H7 (cell line): ENCODE measurements around the gene TBC1D19. TPM values are rescaled to one million over a fixed set of nuclear protein-coding genes. Genes with fewer than 3 reads are reported as not detected.
"Not testable (repeated sequence)": the region's sequence is repeated elsewhere in the genome, so short reads cannot be mapped to it uniquely, and the experiment has no call there.

Source experiments
- DNase-seq: peaks from one replicate; pipeline ENCODE4 v3.0.0; 2012
- H3K27me3 ChIP-seq: 2 replicates; pipeline ENCODE4 v1.6.0; 2011; ENCODE audit warnings: mild to moderate bottlenecking, low read length; ENCODE audit not compliant: control insufficient read depth, insufficient read depth
- H3K36me3 ChIP-seq: replicated peaks from 2 replicates; pipeline ENCODE4 v1.5.1; 2011; ENCODE audit warnings: low read length; ENCODE audit not compliant: control insufficient read depth, insufficient read depth
- H3K4me3 ChIP-seq: 2 replicates; pipeline ENCODE4 v1.5.1; 2011; ENCODE audit warnings: low read depth, mild to moderate bottlenecking, control low read depth, low read length, moderate library complexity; ENCODE audit not compliant: insufficient read depth
- total RNA-seq: library from RNA; depleted of rRNA; stranded (reverse); fragments of >200 nt; shearing (Covaris generic); gene quantifications from 2 replicates; pipeline ENCODE4 v1.2.3, GENCODE V29; 2014

Gene TBC1D19
- total RNA-seq, 1 experiment from 2014 or later = 3.7 TPM

DNA sequence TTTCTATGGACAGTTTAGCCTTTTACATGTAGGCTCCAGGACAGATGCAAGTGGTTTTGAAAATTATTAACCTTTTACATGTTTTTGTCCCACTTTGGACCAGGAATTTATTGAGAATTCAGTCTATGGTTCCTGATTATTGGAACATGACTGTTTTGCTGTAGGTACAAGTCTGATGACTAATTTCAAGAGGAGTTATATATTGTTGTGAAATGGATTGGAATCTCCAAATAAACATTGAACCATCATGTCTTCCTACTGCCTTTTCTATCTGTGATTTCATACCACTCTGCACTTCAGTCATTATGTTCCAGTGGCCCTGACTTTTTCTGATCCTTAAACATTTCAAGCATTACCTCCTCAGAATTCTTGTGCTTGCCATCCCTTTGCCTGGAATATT, 35.9 kb downstream of the TBC1D19 start:
- H3K27me3 ChIP-seq = no peaks in the 10 kb centered on the region
- no peak for DNase-seq

GRCh38 chr4:26621366-26621765, 37.5 kb downstream of the TBC1D19 start:
- Histone ChIP-seq H3K27me3 (no peaks in the 10 kb centered on the region), H3K4me3 (no peak overlapping the region), H3K36me3 (no peaks in the 10 kb centered on the region)
- DNase-seq = no peak

More for the DNA sequence above, 35.9 kb downstream of the TBC1D19 start:
- no peak overlapping the region for H3K4me3 ChIP-seq
- no peaks in the 10 kb centered on the region for H3K36me3 ChIP-seq

GRCh38 chr4:26622913-26623312, 39.0 kb downstream of the TBC1D19 start:
- no peak for DNase-seq
- Histone ChIP-seq H3K36me3 (no peaks in the 10 kb centered on the region), H3K4me3 (no peak overlapping the region), H3K27me3 (no peaks in the 10 kb centered on the region)

DNA sequence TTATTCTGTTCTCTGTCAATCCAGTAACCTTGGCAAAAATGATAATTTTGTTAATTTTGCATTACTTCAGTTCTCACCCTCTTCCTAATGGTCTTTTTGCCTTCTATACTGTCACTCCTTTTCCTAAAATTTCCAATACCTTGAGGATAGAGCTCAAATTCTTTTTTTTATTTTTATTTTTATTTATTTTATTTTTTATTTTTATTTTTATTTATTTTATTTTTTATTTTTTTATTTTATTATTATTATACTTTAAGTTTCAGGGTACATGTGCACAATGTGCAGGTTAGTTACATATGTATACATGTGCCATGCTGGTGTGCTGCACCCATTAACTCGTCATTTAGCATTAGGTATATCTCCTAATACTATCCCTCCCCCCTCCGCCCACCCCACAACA, 42.8 kb downstream of the TBC1D19 start:
- H3K27me3 ChIP-seq, H3K4me3 ChIP-seq, H3K36me3 ChIP-seq, DNase-seq: not testable (repeated sequence)

- Histone ChIP-seq H3K27me3 (no peaks in the 10 kb centered on the region), H3K4me3 (no peak overlapping the region), H3K36me3 (no peaks in the 10 kb centered on the region)
- DNase-seq = no peak
These were observed 49.0 kb downstream of the TBC1D19 start for GRCh38 chr4:26632916-26633315.

DNA sequence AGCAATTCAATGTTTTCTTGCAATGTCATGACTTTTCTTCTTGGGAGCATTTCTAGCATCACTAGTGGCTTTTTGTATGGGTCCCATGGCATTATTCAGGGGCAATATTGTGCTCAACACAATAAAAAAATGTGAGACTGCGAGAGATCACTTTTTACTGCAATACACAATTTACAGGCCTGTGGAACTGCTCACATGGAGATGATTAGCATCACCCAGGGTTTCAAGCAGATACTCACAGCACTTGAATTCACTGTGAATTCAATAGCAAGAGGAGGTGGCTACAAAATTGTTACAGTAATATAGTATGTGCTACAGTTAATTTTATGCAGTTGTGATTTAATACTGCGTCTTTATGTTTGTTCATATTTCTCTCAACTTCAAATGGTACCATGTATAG, 50.4 kb downstream of the TBC1D19 start:
- H3K27me3 ChIP-seq = no peaks in the 10 kb centered on the region
- no peaks in the 10 kb centered on the region for H3K36me3 ChIP-seq
- no peak overlapping the region for H3K4me3 ChIP-seq
- no peak for DNase-seq

DNA sequence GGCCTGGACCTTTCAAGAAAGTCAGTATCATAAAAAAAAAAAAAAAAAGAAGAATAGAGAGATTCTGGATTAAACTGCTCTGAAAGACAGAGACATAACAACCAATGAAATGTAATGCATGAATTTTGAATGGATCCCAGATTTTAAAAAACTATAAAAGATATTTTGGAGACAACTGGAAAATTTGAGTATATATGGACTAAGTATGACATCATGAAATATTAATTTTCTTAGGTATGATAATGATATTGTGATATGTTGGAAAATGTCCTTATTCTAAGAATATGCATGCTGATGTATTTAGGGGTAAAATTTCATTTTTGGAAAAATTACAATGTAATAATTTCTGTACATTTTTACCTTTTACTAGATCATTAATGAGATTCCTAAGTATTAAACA, 52.6 kb downstream of the TBC1D19 start:
- no peak for DNase-seq
- Histone ChIP-seq H3K36me3 (no peaks in the 10 kb centered on the region), H3K4me3 (no peak overlapping the region), H3K27me3 (no peaks in the 10 kb centered on the region)

DNA sequence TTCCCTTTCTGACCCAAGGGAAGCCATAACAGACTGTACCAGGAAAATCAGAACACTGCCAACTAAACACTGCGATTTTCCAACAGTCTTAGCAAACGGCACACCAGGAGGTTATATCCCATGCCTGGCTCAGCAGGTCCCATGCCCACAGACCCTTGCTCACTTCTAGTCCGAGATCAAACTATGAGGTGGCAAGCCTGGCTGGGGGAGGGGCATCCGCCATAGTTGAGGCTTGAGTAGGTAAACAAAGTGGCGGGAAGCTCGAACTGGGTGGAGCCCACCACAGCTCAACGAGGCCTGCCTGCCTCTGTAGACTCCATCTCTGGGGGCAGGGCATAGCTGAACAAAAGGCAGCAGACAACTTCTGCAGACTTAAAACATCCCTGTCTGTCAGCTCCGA, 56.8 kb downstream of the TBC1D19 start:
- not testable (repeated sequence) for H3K36me3 ChIP-seq, DNase-seq

GRCh38 chr4:26647523-26648224, 63.8 kb downstream of the TBC1D19 start:
- DNase-seq = peak; percentile 32
- no peaks in the 10 kb centered on the region for H3K36me3 ChIP-seq
- H3K4me3 ChIP-seq = no peak overlapping the region
- H3K27me3 ChIP-seq = no peaks in the 10 kb centered on the region

More for the DNA sequence above, 56.8 kb downstream of the TBC1D19 start:
- not testable (repeated sequence) for H3K27me3 ChIP-seq, H3K4me3 ChIP-seq

DNA sequence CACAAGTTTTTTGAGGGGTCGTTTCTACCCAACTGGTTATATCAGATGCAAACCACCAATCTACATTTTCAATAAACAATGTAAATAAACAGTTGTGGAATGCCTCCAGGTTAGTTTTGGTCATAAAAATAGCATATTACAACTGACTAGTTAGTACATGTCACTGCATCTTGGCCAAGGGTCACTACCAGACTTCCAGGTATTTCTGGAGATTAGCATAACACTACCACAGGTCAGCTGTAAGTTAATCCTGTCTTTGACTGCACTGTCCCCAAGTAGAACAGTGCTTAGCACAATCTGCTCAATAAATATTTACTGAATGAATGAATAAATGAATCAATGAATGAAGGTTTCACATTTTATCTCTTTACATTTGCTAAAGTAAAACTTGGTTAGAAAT, 64.4 kb downstream of the TBC1D19 start:
- peak; percentile 20 for DNase-seq

GRCh38 chr4:26660261-26660660, 76.4 kb downstream of the TBC1D19 start:
- Histone ChIP-seq H3K4me3 (no peak overlapping the region), H3K36me3 (no peaks in the 10 kb centered on the region), H3K27me3 (no peaks in the 10 kb centered on the region)
- no peak for DNase-seq

More for the DNA sequence above, 64.4 kb downstream of the TBC1D19 start:
- Histone ChIP-seq H3K4me3 (no peak overlapping the region), H3K27me3 (no peaks in the 10 kb centered on the region), H3K36me3 (no peaks in the 10 kb centered on the region)

DNA sequence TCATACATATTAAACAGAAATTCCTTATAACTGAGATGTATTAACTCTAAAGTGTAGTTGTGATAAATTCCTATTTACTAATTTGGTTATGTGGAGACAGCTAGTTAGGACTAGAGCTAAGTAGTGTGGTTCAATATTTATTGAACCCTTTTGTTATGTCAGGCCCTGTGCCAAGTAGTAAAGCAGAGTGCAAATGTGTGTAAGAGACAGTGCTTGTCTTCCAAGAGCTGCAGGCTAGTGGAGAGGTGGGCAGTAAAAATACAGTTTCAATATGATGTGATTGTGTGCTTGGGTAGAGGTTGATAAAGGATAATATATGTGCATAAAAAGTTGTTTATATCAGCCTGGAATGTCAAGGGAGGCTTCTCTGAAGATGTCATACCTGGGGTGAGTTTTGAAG, 80.0 kb downstream of the TBC1D19 start:
- Histone ChIP-seq H3K27me3 (no peaks in the 10 kb centered on the region), H3K36me3 (no peaks in the 10 kb centered on the region), H3K4me3 (no peak overlapping the region)
- DNase-seq = no peak

GRCh38 chr4:26670903-26671537, 87.1 kb downstream of the TBC1D19 start:
- Histone ChIP-seq H3K36me3 (no peaks in the 10 kb centered on the region), H3K4me3 (no peak overlapping the region), H3K27me3 (no peaks in the 10 kb centered on the region)
- DNase-seq = no peak

DNA sequence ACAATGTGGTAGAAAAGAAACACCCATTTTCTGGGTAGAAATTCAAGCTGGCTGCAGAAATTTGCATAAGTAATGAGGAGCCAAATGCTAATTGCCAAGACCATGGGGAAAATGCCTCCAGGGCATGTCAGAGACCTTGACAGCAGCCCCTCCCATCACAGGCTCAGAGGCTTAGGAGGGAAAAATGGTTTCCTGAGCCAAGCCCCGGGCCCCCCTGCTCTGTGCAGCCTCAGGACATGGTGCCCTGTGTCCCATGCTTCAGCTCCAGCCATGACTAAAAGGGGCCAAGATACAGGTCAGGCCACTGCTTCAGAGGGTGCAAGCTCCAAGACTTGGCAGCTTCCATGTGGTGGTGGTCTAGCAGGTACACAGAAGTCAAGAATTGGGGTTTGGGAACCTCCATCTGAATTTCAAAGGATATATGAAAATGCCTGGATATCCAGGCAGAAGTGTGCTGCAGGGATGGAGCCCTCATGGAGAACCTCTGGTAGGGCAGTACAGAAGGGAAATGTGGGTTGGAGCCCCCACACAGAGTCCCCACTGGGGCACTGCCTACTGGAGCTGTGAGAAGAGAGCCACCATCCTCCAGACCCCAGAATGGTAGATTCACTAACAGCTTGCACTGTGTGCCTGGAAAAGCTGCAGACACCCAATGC, 95.3 kb downstream of the TBC1D19 start:
- not testable (repeated sequence) for H3K36me3 ChIP-seq, DNase-seq, H3K4me3 ChIP-seq, H3K27me3 ChIP-seq

- no peak for DNase-seq
- Histone ChIP-seq H3K36me3 (no peaks in the 10 kb centered on the region), H3K4me3 (no peak overlapping the region), H3K27me3 (no peaks in the 10 kb centered on the region)
These were observed 98.6 kb downstream of the TBC1D19 start for GRCh38 chr4:26682436-26682835.
